Sigmoid colon (tissue), 4 donors: Measurements from ENCODE around the gene PDE4D.

Source experiments
- CTCF ChIP-seq, 4 experiments: fragments of 450-650 bp in 3 of 4; fragments of 200-600 bp in 1 of 4; IDR thresholded peaks; one replicate each; pipeline ENCODE4 v1.5.1; 2016 to 2019; ENCODE audit warnings: antibody characterized with exemption in 4 of 4, mild to moderate bottlenecking in 3 of 4, moderate library complexity in 2 of 4
- EP300 ChIP-seq, 4 donors: sonication (generic); formaldehyde crosslinking; IDR thresholded peaks; one replicate each; pipeline ENCODE4 v1.6.1; 2017; ENCODE audit warnings: antibody characterized with exemption in 4 of 4
- POLR2A ChIP-seq, 2 donors: fragments of 450-650 bp; IDR thresholded peaks; one replicate each; pipeline ENCODE4 v1.6.1; 2016; ENCODE audit warnings: antibody characterized with exemption in 2 of 2, mild to moderate bottlenecking in 2 of 2, moderate library complexity in 2 of 2
- POLR2AphosphoS5 ChIP-seq, 4 donors: sonication (generic); formaldehyde crosslinking; IDR thresholded peaks; one replicate each; pipeline ENCODE4 v1.6.1; 2017; ENCODE audit warnings: antibody characterized with exemption in 4 of 4

DNA sequence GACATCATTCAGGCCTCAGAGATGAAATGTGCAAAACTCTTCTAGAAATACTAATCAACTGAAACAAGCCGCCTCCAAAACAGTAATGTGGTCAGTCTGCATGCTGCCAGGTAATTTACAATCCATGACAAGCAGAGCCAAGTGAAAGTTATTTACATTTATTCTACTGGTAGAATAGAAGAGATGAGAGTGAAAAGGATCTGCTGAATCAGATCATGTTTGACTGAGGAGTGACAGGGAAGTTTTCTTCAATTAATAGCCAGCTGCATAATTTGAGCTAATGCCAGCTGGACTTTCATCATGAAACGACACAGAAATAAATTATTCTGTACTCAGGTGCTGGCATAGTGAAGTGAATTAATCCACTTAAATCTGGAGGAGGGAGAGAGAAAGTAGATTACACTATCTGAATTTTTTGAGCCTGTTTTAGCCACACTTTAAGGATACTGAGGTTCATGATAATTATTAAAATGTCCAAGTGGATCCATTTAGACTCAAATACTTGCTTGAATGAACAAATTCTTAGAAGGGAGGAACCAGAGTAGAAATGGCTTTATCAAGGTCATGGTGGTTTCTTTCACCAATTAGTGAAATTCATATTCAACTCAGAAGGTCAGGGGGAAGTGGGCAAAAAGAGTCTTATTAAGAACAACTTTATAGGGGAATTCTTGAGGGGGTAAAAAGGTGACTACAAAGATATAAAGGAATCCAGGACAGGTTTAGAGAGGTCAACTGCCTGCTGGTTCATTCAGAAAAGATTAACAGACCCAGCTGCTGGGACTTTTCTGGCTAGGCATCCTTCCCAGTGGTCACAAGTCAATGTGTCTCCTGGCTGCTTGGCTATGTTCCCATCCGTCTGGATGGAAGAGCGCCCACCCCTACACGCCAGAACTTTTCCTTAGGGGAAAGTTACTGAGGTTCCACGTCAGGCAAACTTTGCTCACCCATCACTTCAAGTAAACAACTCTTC is 350.4 kb downstream of the PDE4D start:
- no peak for TF ChIP-seq CTCF (IDR thresholded peaks at IDR 0.05)
- TF ChIP-seq POLR2A (IDR thresholded peaks at IDR 0.05), result no peak
- peak in 2 of 4 donors; percentile 8 to 64 for TF ChIP-seq EP300 (IDR thresholded peaks at IDR 0.05)
- TF ChIP-seq POLR2AphosphoS5 (IDR thresholded peaks at IDR 0.05), result peak in 1 of 4 donors; percentile 71
